Measurements from ENCODE around the gene XXYLT1. TPM values are rescaled to one million over a fixed set of nuclear protein-coding genes. Genes with fewer than 3 reads are reported as not detected.

XXYLT1 gene
- total and polyA plus RNA-seq, 10 donors: 2.7 to 22.3 (median 9.5) TPM

- Histone ChIP-seq H3K27me3 (replicated peaks in 1 of 7) (no peaks in the 10 kb centered on the region), H3K9me3 (no peaks in the 10 kb centered on the region), H3K4me3 (no peak overlapping the region), H3K4me1 (peaks cover 0 to 19% (median 12%) of the 10 kb centered on the region in 6 donors), H3K27ac (no peak overlapping the region), H3K36me3 (no peaks in the 10 kb centered on the region)
- intact Hi-C loops (cut with DNase I; ENCODE audit: low total_unique reads): no loop called here
- DNase-seq: no peak
- no peak for TF ChIP-seq POLR2A (IDR thresholded peaks at IDR 0.05)
- TF ChIP-seq POLR2AphosphoS5 (IDR thresholded peaks at IDR 0.05): no peak
- TF ChIP-seq, protein P1, sequence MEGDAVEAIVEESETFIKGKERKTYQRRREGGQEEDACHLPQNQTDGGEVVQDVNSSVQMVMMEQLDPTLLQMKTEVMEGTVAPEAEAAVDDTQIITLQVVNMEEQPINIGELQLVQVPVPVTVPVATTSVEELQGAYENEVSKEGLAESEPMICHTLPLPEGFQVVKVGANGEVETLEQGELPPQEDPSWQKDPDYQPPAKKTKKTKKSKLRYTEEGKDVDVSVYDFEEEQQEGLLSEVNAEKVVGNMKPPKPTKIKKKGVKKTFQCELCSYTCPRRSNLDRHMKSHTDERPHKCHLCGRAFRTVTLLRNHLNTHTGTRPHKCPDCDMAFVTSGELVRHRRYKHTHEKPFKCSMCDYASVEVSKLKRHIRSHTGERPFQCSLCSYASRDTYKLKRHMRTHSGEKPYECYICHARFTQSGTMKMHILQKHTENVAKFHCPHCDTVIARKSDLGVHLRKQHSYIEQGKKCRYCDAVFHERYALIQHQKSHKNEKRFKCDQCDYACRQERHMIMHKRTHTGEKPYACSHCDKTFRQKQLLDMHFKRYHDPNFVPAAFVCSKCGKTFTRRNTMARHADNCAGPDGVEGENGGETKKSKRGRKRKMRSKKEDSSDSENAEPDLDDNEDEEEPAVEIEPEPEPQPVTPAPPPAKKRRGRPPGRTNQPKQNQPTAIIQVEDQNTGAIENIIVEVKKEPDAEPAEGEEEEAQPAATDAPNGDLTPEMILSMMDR (IDR thresholded peaks at IDR 0.05 in 8 of 11, conservative IDR thresholded peaks at IDR 0.05 in 3 of 11): no peak
- 85 to 97% (median 93%) methylated on average over 7 of the region's 7 CpGs for WGBS, 5 donors
Observed at GRCh38 chr3:195044411-195044810, 226.5 kb downstream of the XXYLT1 start.

DNA sequence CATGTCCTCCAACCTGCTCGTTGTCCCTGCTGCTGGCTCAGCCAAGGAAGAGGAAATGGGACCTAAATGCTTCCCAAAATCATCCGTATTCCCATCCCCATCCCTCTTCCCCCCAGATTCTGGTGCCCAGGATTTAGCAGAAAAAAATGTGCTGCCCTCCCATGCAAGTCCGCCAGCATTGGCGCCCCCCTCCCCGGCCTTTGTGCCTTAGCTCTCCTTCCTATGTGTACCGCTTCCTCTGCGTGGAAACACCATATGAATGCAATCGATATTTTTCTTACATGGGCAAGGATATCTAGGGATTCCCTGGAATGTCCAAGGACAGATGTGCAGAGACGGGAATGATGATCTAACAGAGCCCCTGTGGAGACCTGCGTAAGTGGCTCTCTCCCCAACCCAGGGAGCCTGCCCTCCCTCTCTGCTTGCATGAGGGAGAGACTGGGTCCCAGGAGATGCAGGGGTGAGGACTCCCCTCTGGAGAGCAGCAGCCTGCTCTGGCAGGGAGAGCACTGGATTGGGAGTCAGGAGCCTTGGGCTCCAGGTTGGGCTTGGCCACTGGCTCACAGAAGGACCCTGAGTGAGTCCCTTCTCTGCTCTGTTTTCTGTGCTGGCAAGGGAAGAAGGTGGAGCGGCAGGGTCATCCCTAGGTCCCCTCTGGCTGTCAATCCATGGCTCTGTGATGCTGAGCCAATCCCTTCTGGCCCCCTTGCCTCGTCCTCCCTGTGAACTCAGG lies 227.2 kb downstream of the XXYLT1 start:
- H3K4me3 ChIP-seq: no peak overlapping the region
- WGBS, 5 donors: 77 to 84% (median 78%) methylated on average over 12 of the region's 12 CpGs
- H3K27ac ChIP-seq: no peak overlapping the region
- no peaks in the 10 kb centered on the region for H3K27me3 ChIP-seq (replicated peaks in 1 of 7)
- no peak for DNase-seq
- TF ChIP-seq, protein P1 (IDR thresholded peaks at IDR 0.05 in 8 of 11, conservative IDR thresholded peaks at IDR 0.05 in 3 of 11): no peak
- no peak for TF ChIP-seq POLR2A (IDR thresholded peaks at IDR 0.05)
- TF ChIP-seq POLR2AphosphoS5 (IDR thresholded peaks at IDR 0.05): no peak
- H3K4me1 ChIP-seq: peaks cover 0 to 20% (median 12%) of the 10 kb centered on the region in 6 donors
- intact Hi-C loops (cut with DNase I; ENCODE audit: low total_unique reads): no loop called here
- H3K9me3 ChIP-seq: no peaks in the 10 kb centered on the region
- no peaks in the 10 kb centered on the region for H3K36me3 ChIP-seq

DNA sequence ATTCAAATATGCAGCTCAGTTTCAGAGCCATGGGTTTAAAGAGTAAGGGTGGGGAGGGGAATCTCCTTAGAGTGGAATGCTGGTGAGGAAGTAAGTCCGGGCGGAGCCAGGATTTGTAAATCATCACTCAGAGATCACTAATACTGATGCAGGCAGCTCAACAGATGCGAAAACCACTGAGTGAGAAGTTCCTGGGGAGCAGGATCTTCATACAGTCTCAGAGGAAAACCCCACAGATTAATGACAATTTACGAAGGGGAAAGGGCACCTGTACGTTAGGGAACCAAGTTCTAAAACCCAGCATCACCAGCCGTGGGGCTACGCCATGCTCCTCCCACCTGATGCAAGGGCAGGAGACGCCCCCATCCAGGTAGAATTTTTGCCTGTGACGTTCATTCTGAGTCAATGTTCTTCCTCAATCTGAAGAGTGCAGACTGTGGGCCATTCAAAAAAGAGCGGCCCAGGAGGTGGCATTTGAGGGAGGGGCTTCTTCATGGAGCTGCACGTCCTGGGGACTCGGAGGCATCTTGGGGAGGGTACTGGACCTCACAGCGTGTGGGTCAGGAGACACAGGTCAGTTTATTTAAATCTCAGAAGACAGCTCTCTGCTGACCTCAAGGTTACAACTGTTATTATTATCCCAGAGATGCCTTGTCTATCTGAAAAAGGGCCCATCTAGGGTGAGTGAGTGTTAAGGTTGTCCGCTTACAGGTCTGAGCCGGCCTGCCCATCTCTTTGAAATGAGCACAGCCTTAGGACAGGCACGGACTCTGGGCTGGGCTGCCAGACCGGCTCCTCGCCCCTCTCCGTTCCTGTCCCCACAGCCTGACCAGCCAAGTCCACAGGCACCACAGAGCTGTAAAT lies 228.0 kb downstream of the XXYLT1 start:
- TF ChIP-seq, protein P1 (IDR thresholded peaks at IDR 0.05 in 8 of 11, conservative IDR thresholded peaks at IDR 0.05 in 3 of 11): no peak
- TF ChIP-seq POLR2AphosphoS5 (IDR thresholded peaks at IDR 0.05) (no peak), POLR2A (IDR thresholded peaks at IDR 0.05) (no peak)
- no peak overlapping the region for H3K27ac ChIP-seq
- no peaks in the 10 kb centered on the region for H3K9me3 ChIP-seq
- intact Hi-C loops (cut with DNase I; ENCODE audit: low total_unique reads): no loop called here
- H3K4me1 ChIP-seq: peaks cover 0 to 20% (median 12%) of the 10 kb centered on the region in 6 donors
- 67 to 82% (median 73%) methylated on average over 19 of the region's 19 CpGs for WGBS, 5 donors
- no peak for DNase-seq
- H3K4me3 ChIP-seq: no peak overlapping the region
- no peaks in the 10 kb centered on the region for H3K27me3 ChIP-seq (replicated peaks in 1 of 7)
- H3K36me3 ChIP-seq: no peaks in the 10 kb centered on the region

Data from spleen (tissue), 11 donors.